ENCODE measurements around the gene ADORA3. TPM values are rescaled to one million over a fixed set of nuclear protein-coding genes. Genes with fewer than 3 reads are reported as not detected.

ADORA3 gene
- total RNA-seq, 4 donors from 2014 or later: 2.3 to 7.7 (median 3.4) TPM

DNA sequence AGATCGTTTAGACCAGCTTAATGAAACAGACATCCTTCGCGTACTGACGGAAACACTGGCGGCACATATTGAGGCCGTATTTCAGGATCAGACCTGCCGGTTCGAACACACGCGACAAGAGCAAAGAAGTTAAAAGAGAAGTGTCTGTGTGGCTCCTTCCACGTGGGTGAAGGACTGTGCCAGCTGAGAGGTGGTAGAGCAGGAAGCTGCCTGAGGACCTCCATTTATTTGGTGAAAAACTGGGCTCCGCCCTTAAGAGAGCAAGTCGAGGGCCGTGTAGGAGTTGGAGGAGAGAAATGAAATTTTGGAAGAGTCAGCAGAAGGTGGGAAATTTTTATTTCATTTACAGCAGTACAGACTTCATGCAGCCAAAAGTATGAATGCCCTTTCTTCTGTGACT, 38.8 kb upstream of the ADORA3 start:
- WGBS, 2 donors: 75 to 78% methylated on average over 14 of the region's 14 CpGs
- no peak overlapping the region for H3K27ac ChIP-seq
- H3K4me3 ChIP-seq (replicated peaks in 1 of 3): no peak overlapping the region
- TF ChIP-seq, protein P1, sequence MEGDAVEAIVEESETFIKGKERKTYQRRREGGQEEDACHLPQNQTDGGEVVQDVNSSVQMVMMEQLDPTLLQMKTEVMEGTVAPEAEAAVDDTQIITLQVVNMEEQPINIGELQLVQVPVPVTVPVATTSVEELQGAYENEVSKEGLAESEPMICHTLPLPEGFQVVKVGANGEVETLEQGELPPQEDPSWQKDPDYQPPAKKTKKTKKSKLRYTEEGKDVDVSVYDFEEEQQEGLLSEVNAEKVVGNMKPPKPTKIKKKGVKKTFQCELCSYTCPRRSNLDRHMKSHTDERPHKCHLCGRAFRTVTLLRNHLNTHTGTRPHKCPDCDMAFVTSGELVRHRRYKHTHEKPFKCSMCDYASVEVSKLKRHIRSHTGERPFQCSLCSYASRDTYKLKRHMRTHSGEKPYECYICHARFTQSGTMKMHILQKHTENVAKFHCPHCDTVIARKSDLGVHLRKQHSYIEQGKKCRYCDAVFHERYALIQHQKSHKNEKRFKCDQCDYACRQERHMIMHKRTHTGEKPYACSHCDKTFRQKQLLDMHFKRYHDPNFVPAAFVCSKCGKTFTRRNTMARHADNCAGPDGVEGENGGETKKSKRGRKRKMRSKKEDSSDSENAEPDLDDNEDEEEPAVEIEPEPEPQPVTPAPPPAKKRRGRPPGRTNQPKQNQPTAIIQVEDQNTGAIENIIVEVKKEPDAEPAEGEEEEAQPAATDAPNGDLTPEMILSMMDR (IDR thresholded peaks at IDR 0.05): no peak
- no peak for TF ChIP-seq POLR2A (IDR thresholded peaks at IDR 0.05)
- H3K4me1 ChIP-seq: no peaks in the 10 kb centered on the region
- no peak for DNase-seq
- no peaks in the 10 kb centered on the region for H3K9me3 ChIP-seq
- intact Hi-C loops (cut with DNase I): no loop called here
- H3K36me3 ChIP-seq: no peaks in the 10 kb centered on the region
- H3K27me3 ChIP-seq: no peaks in the 10 kb centered on the region

DNA sequence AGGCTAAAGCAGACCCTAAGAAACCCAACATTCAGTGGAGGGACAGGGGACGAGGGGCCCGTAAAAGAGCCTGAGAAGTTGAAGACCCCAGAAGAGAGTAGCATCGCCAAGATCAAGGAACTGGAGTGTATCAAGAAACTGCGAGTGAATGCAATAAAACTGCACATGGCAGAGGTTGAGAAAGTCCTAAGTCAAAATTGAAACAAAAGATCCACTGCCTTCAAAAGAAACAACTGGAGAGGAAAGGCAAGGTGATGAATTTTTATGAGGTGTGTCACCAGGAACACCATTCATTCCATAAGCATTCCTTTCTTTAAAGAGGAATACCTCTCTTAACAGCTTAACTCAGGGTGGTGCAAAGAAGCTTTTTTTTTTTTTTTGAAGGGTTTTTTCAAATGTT, 38.3 kb upstream of the ADORA3 start:
- Histone ChIP-seq H3K4me1 (no peaks in the 10 kb centered on the region), H3K9me3 (no peaks in the 10 kb centered on the region), H3K27me3 (no peaks in the 10 kb centered on the region), H3K27ac (no peak overlapping the region), H3K4me3 (replicated peaks in 1 of 3) (no peak overlapping the region), H3K36me3 (no peaks in the 10 kb centered on the region)
- TF ChIP-seq, protein P1 (IDR thresholded peaks at IDR 0.05): no peak
- no peak for TF ChIP-seq POLR2A (IDR thresholded peaks at IDR 0.05)
- intact Hi-C loops (cut with DNase I): no loop called here
- DNase-seq: no peak
- WGBS, 2 donors: 83 to 90% methylated on average over 4 of the region's 4 CpGs

DNA sequence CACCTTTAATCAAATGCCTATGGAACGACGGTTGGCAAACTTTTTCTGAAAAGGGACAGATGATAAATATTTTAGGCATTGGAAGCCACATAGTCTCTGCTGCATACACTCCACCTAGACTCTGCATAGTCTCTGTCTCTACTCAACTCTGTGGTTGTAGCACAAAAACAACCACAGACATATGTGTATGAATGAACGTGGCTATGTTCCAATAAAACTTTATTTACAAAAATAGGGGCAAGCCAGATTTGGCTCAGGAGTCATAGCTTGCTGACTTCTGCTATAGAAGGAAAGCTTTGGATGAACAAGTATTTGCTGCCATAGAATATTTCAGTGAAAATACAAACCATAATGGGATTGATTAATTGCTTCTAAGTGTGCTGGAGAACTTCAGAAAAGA, 37.5 kb upstream of the ADORA3 start:
- intact Hi-C loops (cut with DNase I): no loop called here
- H3K4me1 ChIP-seq: no peaks in the 10 kb centered on the region
- no peak overlapping the region for H3K27ac ChIP-seq
- H3K27me3 ChIP-seq: no peaks in the 10 kb centered on the region
- 89 to 92% methylated on average over 3 of the region's 3 CpGs for WGBS, 2 donors
- H3K9me3 ChIP-seq: no peaks in the 10 kb centered on the region
- H3K4me3 ChIP-seq (replicated peaks in 1 of 3): no peak overlapping the region
- H3K36me3 ChIP-seq: no peaks in the 10 kb centered on the region
- TF ChIP-seq, protein P1 (IDR thresholded peaks at IDR 0.05): no peak
- TF ChIP-seq POLR2A (IDR thresholded peaks at IDR 0.05): no peak
- no peak for DNase-seq

DNA sequence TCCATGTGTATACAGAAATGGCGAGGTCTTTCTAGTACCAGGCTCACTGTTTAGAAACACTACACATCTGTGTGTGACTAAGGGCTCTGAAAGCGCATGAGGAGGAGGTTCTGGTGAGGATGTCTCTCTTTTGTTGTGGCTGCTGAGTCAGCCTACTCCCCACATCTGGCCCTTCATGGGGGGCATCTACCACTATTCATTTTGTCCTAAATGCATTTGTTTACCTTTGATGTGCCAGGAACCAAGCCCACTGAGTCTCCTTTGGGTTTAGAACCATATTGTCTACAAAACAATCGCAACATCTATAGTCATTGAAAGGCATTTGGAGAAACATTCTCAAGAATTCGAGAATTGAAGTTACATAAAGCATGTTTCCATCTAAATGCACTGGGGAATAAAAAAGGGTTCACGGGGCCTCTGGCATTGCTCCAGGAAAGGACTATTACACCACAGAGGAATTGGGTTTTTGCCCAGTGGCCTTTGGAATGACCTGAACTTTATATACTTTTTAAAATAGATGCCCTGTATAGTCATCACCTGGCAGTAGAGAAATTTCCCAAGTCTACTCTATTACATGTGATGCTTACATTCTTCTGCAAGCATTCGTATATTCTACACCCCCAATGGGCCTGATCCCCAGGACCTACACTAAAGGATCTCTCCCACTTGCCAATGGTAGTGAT, 35.1 kb upstream of the ADORA3 start:
- Histone ChIP-seq H3K4me1 (no peaks in the 10 kb centered on the region), H3K4me3 (replicated peaks in 1 of 3) (no peak overlapping the region), H3K36me3 (no peaks in the 10 kb centered on the region), H3K27ac (no peak overlapping the region), H3K27me3 (no peaks in the 10 kb centered on the region), H3K9me3 (no peaks in the 10 kb centered on the region)
- intact Hi-C loops (cut with DNase I): no loop called here
- TF ChIP-seq, protein P1 (IDR thresholded peaks at IDR 0.05): no peak
- TF ChIP-seq POLR2A (IDR thresholded peaks at IDR 0.05): no peak
- 76 to 79% methylated on average over 6 of the region's 6 CpGs for WGBS, 2 donors
- no peak for DNase-seq

DNA sequence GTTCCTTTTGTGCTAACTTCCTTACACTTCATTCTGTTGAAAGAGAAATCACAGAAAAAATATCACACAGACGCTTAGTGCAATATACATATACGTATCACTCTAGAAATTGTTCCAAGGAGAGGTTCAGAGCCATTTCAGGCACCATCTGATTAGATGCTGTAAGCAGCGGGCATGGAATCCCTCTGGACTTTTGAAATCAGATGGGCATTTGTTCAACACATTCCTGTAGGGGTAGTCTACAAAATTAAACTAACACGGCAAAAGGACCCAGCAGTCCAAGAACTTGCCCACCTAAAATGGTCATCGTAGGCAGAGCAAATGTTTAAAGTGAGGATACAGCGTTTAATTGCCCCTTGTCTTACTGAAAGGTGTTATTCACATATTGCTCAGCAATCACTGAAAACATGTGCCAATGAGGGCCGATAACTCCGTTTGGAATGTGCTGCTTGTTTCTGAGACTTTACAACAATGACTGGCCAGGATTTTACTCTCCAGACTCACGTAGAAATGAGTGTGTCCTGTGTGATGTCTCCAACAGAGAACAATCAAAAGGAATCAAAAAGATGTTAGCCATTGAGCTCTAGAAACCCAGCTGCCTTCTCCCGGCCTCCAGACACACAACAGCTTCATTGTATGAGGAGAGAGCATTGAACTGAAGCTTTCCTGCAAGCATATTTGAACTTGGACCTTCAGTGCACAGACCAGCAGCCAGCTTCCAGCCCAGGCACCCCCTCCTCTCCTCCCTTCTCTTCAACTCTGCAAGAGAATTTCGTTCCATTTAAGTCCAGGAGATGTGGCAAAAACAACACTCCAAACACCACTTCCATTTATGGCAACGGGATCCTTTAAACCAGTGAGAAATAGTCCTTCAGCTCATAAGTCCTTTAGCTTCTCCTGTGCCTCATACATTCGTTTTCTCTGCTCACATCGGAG, 32.1 kb upstream of the ADORA3 start:
- no peak overlapping the region for H3K4me3 ChIP-seq (replicated peaks in 1 of 3)
- intact Hi-C loops (cut with DNase I): no loop called here
- 50 to 58% methylated on average over 14 of the region's 14 CpGs for WGBS, 2 donors

More for the DNA sequence above, 32.1 kb upstream of the ADORA3 start:
- Histone ChIP-seq H3K9me3 (no peaks in the 10 kb centered on the region), H3K4me1 (no peaks in the 10 kb centered on the region), H3K36me3 (no peaks in the 10 kb centered on the region), H3K27ac (no peak overlapping the region), H3K27me3 (no peaks in the 10 kb centered on the region)
- DNase-seq: peak; percentile 57 to 63
- TF ChIP-seq, protein P1 (IDR thresholded peaks at IDR 0.05): no peak
- peak in 1 of 2 donors; percentile 41 for TF ChIP-seq POLR2A (IDR thresholded peaks at IDR 0.05)

Data from thyroid gland (tissue), 4 donors.